OCI-LY7 (cell line): ENCODE results near the gene RFX2.

Experiments
- CTCF ChIP-seq: fragments of 200-600 bp; sonication (generic); conservative IDR thresholded peaks from 2 replicates; pipeline ENCODE4 v1.5.1; 2014; ENCODE audit warnings: mild to moderate bottlenecking, antibody characterized with exemption, low read length, moderate library complexity, mixed read lengths
- EZH2phosphoT487 ChIP-seq: fragments of 200-600 bp; sonication (generic); IDR thresholded peaks from 2 replicates; pipeline ENCODE4 v1.6.1; 2018; ENCODE audit warnings: low read depth, borderline replicate concordance, mild to moderate bottlenecking, mixed run types, antibody characterized with exemption, low read length, moderate library complexity, mixed read lengths

- TF ChIP-seq CTCF: no peak
- no peak for TF ChIP-seq EZH2phosphoT487
These were observed 166.7 kb downstream of the RFX2 start for GRCh38 chr19:5943623-5944022.
